K562 (cell line): Measurements from ENCODE around the gene ITIH6.

Experiments used
- CREB1 ChIP-seq, 2 experiments: sonication (generic) in 1 of 2; formaldehyde crosslinking in 1 of 2; IDR thresholded peaks; 2 replicates each; pipeline versions ENCODE4 v1.6.1 to v1.8.0; 2012 to 2022; ENCODE audit warnings: inconsistent platforms in 1 of 2, mild to moderate bottlenecking in 1 of 2, missing genetic modification reagents in 1 of 2, moderate library complexity in 1 of 2
- DNMT1 ChIP-seq: fragments of 450-650 bp; IDR thresholded peaks from 2 replicates; pipeline ENCODE4 v1.6.1; 2016; ENCODE audit warnings: antibody characterized with exemption, mild to moderate bottlenecking
- EP300 ChIP-seq: IDR thresholded peaks from 2 replicates; pipeline ENCODE4 v1.6.1; 2012; ENCODE audit warnings: low read length, improper control_type of control experiment
- LARP7 ChIP-seq: fragments of 450-650 bp; IDR thresholded peaks from 2 replicates; pipeline ENCODE4 v1.6.1; 2016
- PYGO2 ChIP-seq: fragments of 450-650 bp; IDR thresholded peaks from 2 replicates; pipeline ENCODE4 v1.6.1; 2016; ENCODE audit warnings: mild to moderate bottlenecking, missing genetic modification characterization, moderate library complexity, missing compliant biosample characterization
- RB1 ChIP-seq: fragments of 450-650 bp; IDR thresholded peaks from 2 replicates; pipeline ENCODE4 v1.6.1; 2017; ENCODE audit warnings: low read depth, mild to moderate bottlenecking
- ZNF212 ChIP-seq: fragments of 450-650 bp; formaldehyde crosslinking; IDR thresholded peaks from 2 replicates; pipeline ENCODE4 v1.4.0; 2020; ENCODE audit warnings: mild to moderate bottlenecking
- TF ChIP-seq, protein P1 (sequence below): sonication (generic); formaldehyde crosslinking; IDR thresholded peaks from 2 replicates; pipeline ENCODE4 v1.8.0; 2022; ENCODE audit warnings: missing genetic modification reagents, mild to moderate bottlenecking, borderline replicate concordance
- TF ChIP-seq, protein P2 (sequence below): sonication (generic); formaldehyde crosslinking; IDR thresholded peaks from 2 replicates; pipeline ENCODE4 v1.8.0; 2022; ENCODE audit warnings: mild to moderate bottlenecking, missing genetic modification reagents
- TF ChIP-seq, protein P3 (sequence below): fragments of 450-650 bp; IDR thresholded peaks from 2 replicates; pipeline ENCODE4 v1.6.1; 2016; ENCODE audit warnings: mild to moderate bottlenecking, moderate library complexity

DNA sequence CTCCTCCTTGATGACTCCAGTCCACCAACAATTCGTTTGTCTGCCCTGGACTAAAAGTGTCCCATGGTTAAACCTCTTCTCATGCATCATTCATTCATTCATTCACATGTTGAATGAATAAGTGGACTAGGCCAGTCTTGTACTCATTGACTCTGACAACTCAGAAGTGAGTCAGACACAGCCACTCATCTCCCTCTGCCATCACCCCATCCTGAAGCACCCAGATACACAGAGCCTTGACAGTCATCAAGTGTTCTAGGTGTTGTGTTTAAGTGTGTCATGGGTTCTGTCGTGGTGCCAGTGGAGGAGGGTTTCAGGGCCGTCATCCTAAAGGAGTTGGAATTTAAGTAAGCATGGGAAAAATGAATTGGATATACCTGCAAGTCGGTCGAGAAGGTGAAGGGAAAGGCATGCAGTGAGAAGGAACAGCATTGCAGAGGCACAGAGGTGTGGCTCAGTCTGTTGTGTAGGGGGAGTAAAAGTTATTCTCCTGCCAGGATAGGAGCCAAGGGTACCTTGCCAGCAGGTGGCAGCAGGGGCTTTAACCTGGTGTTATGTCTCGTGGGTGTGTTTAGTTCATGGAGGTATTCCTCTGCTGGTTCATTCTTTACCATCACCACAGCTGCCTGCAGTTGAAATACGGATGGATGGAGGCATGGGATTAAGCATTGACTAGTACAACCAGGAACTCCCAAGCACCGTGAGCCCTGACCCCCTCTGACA lies 27.8 kb upstream of the ITIH6 start:
- TF ChIP-seq DNMT1, result no peak
- TF ChIP-seq, protein P1, sequence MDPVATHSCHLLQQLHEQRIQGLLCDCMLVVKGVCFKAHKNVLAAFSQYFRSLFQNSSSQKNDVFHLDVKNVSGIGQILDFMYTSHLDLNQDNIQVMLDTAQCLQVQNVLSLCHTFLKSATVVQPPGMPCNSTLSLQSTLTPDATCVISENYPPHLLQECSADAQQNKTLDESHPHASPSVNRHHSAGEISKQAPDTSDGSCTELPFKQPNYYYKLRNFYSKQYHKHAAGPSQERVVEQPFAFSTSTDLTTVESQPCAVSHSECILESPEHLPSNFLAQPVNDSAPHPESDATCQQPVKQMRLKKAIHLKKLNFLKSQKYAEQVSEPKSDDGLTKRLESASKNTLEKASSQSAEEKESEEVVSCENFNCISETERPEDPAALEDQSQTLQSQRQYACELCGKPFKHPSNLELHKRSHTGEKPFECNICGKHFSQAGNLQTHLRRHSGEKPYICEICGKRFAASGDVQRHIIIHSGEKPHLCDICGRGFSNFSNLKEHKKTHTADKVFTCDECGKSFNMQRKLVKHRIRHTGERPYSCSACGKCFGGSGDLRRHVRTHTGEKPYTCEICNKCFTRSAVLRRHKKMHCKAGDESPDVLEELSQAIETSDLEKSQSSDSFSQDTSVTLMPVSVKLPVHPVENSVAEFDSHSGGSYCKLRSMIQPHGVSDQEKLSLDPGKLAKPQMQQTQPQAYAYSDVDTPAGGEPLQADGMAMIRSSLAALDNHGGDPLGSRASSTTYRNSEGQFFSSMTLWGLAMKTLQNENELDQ, result no peak
- TF ChIP-seq PYGO2 (tag), result no peak
- TF ChIP-seq, protein P2, sequence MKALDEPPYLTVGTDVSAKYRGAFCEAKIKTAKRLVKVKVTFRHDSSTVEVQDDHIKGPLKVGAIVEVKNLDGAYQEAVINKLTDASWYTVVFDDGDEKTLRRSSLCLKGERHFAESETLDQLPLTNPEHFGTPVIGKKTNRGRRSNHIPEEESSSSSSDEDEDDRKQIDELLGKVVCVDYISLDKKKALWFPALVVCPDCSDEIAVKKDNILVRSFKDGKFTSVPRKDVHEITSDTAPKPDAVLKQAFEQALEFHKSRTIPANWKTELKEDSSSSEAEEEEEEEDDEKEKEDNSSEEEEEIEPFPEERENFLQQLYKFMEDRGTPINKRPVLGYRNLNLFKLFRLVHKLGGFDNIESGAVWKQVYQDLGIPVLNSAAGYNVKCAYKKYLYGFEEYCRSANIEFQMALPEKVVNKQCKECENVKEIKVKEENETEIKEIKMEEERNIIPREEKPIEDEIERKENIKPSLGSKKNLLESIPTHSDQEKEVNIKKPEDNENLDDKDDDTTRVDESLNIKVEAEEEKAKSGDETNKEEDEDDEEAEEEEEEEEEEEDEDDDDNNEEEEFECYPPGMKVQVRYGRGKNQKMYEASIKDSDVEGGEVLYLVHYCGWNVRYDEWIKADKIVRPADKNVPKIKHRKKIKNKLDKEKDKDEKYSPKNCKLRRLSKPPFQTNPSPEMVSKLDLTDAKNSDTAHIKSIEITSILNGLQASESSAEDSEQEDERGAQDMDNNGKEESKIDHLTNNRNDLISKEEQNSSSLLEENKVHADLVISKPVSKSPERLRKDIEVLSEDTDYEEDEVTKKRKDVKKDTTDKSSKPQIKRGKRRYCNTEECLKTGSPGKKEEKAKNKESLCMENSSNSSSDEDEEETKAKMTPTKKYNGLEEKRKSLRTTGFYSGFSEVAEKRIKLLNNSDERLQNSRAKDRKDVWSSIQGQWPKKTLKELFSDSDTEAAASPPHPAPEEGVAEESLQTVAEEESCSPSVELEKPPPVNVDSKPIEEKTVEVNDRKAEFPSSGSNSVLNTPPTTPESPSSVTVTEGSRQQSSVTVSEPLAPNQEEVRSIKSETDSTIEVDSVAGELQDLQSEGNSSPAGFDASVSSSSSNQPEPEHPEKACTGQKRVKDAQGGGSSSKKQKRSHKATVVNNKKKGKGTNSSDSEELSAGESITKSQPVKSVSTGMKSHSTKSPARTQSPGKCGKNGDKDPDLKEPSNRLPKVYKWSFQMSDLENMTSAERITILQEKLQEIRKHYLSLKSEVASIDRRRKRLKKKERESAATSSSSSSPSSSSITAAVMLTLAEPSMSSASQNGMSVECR, result no peak
- TF ChIP-seq, protein P3, sequence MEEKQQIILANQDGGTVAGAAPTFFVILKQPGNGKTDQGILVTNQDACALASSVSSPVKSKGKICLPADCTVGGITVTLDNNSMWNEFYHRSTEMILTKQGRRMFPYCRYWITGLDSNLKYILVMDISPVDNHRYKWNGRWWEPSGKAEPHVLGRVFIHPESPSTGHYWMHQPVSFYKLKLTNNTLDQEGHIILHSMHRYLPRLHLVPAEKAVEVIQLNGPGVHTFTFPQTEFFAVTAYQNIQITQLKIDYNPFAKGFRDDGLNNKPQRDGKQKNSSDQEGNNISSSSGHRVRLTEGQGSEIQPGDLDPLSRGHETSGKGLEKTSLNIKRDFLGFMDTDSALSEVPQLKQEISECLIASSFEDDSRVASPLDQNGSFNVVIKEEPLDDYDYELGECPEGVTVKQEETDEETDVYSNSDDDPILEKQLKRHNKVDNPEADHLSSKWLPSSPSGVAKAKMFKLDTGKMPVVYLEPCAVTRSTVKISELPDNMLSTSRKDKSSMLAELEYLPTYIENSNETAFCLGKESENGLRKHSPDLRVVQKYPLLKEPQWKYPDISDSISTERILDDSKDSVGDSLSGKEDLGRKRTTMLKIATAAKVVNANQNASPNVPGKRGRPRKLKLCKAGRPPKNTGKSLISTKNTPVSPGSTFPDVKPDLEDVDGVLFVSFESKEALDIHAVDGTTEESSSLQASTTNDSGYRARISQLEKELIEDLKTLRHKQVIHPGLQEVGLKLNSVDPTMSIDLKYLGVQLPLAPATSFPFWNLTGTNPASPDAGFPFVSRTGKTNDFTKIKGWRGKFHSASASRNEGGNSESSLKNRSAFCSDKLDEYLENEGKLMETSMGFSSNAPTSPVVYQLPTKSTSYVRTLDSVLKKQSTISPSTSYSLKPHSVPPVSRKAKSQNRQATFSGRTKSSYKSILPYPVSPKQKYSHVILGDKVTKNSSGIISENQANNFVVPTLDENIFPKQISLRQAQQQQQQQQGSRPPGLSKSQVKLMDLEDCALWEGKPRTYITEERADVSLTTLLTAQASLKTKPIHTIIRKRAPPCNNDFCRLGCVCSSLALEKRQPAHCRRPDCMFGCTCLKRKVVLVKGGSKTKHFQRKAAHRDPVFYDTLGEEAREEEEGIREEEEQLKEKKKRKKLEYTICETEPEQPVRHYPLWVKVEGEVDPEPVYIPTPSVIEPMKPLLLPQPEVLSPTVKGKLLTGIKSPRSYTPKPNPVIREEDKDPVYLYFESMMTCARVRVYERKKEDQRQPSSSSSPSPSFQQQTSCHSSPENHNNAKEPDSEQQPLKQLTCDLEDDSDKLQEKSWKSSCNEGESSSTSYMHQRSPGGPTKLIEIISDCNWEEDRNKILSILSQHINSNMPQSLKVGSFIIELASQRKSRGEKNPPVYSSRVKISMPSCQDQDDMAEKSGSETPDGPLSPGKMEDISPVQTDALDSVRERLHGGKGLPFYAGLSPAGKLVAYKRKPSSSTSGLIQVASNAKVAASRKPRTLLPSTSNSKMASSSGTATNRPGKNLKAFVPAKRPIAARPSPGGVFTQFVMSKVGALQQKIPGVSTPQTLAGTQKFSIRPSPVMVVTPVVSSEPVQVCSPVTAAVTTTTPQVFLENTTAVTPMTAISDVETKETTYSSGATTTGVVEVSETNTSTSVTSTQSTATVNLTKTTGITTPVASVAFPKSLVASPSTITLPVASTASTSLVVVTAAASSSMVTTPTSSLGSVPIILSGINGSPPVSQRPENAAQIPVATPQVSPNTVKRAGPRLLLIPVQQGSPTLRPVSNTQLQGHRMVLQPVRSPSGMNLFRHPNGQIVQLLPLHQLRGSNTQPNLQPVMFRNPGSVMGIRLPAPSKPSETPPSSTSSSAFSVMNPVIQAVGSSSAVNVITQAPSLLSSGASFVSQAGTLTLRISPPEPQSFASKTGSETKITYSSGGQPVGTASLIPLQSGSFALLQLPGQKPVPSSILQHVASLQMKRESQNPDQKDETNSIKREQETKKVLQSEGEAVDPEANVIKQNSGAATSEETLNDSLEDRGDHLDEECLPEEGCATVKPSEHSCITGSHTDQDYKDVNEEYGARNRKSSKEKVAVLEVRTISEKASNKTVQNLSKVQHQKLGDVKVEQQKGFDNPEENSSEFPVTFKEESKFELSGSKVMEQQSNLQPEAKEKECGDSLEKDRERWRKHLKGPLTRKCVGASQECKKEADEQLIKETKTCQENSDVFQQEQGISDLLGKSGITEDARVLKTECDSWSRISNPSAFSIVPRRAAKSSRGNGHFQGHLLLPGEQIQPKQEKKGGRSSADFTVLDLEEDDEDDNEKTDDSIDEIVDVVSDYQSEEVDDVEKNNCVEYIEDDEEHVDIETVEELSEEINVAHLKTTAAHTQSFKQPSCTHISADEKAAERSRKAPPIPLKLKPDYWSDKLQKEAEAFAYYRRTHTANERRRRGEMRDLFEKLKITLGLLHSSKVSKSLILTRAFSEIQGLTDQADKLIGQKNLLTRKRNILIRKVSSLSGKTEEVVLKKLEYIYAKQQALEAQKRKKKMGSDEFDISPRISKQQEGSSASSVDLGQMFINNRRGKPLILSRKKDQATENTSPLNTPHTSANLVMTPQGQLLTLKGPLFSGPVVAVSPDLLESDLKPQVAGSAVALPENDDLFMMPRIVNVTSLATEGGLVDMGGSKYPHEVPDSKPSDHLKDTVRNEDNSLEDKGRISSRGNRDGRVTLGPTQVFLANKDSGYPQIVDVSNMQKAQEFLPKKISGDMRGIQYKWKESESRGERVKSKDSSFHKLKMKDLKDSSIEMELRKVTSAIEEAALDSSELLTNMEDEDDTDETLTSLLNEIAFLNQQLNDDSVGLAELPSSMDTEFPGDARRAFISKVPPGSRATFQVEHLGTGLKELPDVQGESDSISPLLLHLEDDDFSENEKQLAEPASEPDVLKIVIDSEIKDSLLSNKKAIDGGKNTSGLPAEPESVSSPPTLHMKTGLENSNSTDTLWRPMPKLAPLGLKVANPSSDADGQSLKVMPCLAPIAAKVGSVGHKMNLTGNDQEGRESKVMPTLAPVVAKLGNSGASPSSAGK, result no peak
- TF ChIP-seq CREB1 (IDR thresholded peaks at IDR 0.05), result no peak
- TF ChIP-seq CREB1 (CRISPR knock-in tag; IDR thresholded peaks at IDR 0.05), result no peak
- TF ChIP-seq RB1, result no peak
- TF ChIP-seq EP300, result no peak
- TF ChIP-seq ZNF212 (CRISPR knock-in tag), result no peak
- TF ChIP-seq LARP7, result no peak
